ENCODE results near the gene CAMTA1. TPM values are rescaled to one million over a fixed set of nuclear protein-coding genes. Genes with fewer than 3 reads are reported as not detected.
A peak's percentile ranks its signal among the peaks of the same experiment; 100 is the strongest.

Gene CAMTA1
- polyA plus RNA-seq, 1 donor from 2014 or later, result 162 TPM

DNA sequence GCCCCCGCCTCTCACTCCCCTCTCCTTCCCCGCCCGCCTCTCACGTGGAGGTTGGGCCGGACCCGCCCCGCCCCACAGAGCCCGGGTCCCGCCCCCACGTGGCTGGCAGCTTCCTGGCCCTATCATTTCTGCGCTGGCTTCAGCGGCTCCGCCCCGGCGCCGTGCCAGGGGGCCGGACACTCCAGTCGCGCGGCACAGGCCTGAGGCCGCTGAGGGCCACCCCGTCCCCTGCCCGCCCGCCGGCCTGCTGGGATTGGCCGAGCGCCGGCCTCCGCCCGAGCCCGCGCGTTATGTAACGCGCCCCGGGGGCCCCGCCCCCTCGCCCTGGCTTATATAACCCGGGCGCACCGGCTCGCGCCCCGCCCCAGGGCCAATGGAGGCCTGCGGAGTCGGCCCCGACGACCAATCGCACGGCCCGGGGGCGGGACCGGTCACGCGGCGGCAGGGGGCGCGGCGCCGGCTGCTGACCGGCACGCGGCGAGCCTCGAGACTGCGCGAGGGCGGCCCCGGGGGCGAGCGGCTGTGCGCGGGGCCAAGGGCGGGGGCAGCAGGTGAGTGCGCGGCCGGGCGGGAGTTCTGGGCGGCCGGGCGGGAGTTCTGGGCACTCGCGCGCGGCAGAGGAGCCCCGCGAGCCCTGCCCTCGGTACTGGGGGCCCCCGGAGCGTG lies 998.7 kb downstream of the CAMTA1 start, which contains the start of gene PER3:
Gene PER3, plus strand, starts transcription at position 466 of the 666 bp plus-strand sequence. CDS start 587 bp downstream, outside the sequence.
- Histone ChIP-seq H3K79me2 (replicated peaks; ENCODE audit: insufficient read depth, low read length) (no peaks in the 10 kb centered on the region), H3K4me2 (ENCODE audit: low read length) (no peak within 1 kb of the TSS), H3K4me3 (ENCODE audit: low read length) (peak within 1 kb of the TSS; percentile 63), H3F3A (ENCODE audit: insufficient read depth, low read length, poor library complexity, severe bottlenecking) (no peaks in the 10 kb centered on the region), H3K9me3 (ENCODE audit: low read length) (no peaks in the 10 kb centered on the region), H3K9me2 (ENCODE audit: insufficient read depth, low read length) (no peaks in the 10 kb centered on the region), H3K9ac (ENCODE audit: low read length) (peak within 1 kb of the TSS; percentile 36), H3K27me3 (ENCODE audit: insufficient read depth, low read depth, low read length) (no peaks in the 10 kb centered on the region), H3K27ac (ENCODE audit: low read length) (no peak within 1 kb of the TSS), H4K20me1 (ENCODE audit: insufficient read depth) (no peaks in the 10 kb centered on the region), H3K36me3 (ENCODE audit: insufficient read depth, low read length) (no peaks in the 10 kb centered on the region), H2AFZ (ENCODE audit: low read depth, low read length) (no peak within 1 kb of the TSS)
- no peak for TF ChIP-seq EZH2 (IDR thresholded peaks at IDR 0.05; ENCODE audit: borderline replicate concordance, insufficient read depth, low read length, poor library complexity, severe bottlenecking)
- no peak for TF ChIP-seq RAD21 (conservative IDR thresholded peaks at IDR 0.05)
- peak; percentile 78 for TF ChIP-seq MXI1 (conservative IDR thresholded peaks at IDR 0.05; ENCODE audit: poor library complexity, severe bottlenecking)
- TF ChIP-seq, protein P1, sequence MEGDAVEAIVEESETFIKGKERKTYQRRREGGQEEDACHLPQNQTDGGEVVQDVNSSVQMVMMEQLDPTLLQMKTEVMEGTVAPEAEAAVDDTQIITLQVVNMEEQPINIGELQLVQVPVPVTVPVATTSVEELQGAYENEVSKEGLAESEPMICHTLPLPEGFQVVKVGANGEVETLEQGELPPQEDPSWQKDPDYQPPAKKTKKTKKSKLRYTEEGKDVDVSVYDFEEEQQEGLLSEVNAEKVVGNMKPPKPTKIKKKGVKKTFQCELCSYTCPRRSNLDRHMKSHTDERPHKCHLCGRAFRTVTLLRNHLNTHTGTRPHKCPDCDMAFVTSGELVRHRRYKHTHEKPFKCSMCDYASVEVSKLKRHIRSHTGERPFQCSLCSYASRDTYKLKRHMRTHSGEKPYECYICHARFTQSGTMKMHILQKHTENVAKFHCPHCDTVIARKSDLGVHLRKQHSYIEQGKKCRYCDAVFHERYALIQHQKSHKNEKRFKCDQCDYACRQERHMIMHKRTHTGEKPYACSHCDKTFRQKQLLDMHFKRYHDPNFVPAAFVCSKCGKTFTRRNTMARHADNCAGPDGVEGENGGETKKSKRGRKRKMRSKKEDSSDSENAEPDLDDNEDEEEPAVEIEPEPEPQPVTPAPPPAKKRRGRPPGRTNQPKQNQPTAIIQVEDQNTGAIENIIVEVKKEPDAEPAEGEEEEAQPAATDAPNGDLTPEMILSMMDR (IDR thresholded peaks at IDR 0.05; ENCODE audit: poor library complexity, severe bottlenecking), result no peak
- TF ChIP-seq EP300 (conservative IDR thresholded peaks at IDR 0.05; ENCODE audit: poor library complexity, severe bottlenecking), result peak; percentile 33
- TF ChIP-seq, protein P2, sequence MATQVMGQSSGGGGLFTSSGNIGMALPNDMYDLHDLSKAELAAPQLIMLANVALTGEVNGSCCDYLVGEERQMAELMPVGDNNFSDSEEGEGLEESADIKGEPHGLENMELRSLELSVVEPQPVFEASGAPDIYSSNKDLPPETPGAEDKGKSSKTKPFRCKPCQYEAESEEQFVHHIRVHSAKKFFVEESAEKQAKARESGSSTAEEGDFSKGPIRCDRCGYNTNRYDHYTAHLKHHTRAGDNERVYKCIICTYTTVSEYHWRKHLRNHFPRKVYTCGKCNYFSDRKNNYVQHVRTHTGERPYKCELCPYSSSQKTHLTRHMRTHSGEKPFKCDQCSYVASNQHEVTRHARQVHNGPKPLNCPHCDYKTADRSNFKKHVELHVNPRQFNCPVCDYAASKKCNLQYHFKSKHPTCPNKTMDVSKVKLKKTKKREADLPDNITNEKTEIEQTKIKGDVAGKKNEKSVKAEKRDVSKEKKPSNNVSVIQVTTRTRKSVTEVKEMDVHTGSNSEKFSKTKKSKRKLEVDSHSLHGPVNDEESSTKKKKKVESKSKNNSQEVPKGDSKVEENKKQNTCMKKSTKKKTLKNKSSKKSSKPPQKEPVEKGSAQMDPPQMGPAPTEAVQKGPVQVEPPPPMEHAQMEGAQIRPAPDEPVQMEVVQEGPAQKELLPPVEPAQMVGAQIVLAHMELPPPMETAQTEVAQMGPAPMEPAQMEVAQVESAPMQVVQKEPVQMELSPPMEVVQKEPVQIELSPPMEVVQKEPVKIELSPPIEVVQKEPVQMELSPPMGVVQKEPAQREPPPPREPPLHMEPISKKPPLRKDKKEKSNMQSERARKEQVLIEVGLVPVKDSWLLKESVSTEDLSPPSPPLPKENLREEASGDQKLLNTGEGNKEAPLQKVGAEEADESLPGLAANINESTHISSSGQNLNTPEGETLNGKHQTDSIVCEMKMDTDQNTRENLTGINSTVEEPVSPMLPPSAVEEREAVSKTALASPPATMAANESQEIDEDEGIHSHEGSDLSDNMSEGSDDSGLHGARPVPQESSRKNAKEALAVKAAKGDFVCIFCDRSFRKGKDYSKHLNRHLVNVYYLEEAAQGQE (IDR thresholded peaks at IDR 0.05; ENCODE audit: borderline replicate concordance), result no peak
- peak; percentile 6 for TF ChIP-seq POLR2AphosphoS5 (IDR thresholded peaks at IDR 0.05)
- no peak for TF ChIP-seq SMC3 (conservative IDR thresholded peaks at IDR 0.05; ENCODE audit: poor library complexity)
- no peak for TF ChIP-seq TAF1 (IDR thresholded peaks at IDR 0.05; ENCODE audit: low read depth)

DNA sequence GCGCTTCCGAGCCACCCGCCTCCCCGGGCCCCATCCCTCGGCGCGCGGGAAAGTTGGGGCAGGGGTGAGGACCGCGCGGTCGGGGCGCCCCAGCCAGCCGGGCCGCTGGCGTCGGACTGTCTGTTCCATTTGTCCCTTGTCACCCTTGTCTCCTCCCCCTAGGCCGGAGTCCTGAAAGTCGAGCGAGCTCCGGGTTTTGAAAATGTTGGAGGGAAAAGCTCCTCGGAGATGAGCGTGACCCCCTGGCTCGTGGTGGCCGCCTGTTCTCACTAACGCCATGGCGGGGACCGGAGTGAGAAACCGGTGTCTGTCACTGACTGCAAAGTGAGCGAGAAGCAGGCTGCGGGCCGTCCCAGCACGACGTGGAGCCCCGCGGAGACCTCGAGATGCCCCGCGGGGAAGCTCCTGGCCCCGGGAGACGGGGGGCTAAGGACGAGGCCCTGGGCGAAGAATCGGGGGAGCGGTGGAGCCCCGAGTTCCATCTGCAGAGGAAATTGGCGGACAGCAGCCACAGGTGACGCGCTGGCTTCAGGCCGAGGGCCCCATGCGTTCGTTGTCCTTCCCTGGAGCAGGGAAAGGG lies 999.3 kb downstream of the CAMTA1 start:
- no peaks in the 10 kb centered on the region for H3K9me2 ChIP-seq (ENCODE audit: insufficient read depth, low read length)
- no peak overlapping the region for H2AFZ ChIP-seq (ENCODE audit: low read depth, low read length)
- no peak overlapping the region for H3K9ac ChIP-seq (ENCODE audit: low read length)
- no peak overlapping the region for H3K27ac ChIP-seq (ENCODE audit: low read length)
- no peaks in the 10 kb centered on the region for H3K79me2 ChIP-seq (replicated peaks; ENCODE audit: insufficient read depth, low read length)
- peak overlapping the region; percentile 54 for H3K4me3 ChIP-seq (ENCODE audit: low read length)
- no peaks in the 10 kb centered on the region for H3K36me3 ChIP-seq (ENCODE audit: insufficient read depth, low read length)
- TF ChIP-seq EZH2 (IDR thresholded peaks at IDR 0.05; ENCODE audit: borderline replicate concordance, insufficient read depth, low read length, poor library complexity, severe bottlenecking), result no peak
- TF ChIP-seq, protein P1 (IDR thresholded peaks at IDR 0.05; ENCODE audit: poor library complexity, severe bottlenecking), result no peak
- TF ChIP-seq TAF1 (IDR thresholded peaks at IDR 0.05; ENCODE audit: low read depth), result no peak
- TF ChIP-seq, protein P2 (IDR thresholded peaks at IDR 0.05; ENCODE audit: borderline replicate concordance), result no peak
- TF ChIP-seq EP300 (conservative IDR thresholded peaks at IDR 0.05; ENCODE audit: poor library complexity, severe bottlenecking), result no peak
- no peak for TF ChIP-seq SMC3 (conservative IDR thresholded peaks at IDR 0.05; ENCODE audit: poor library complexity)
- no peak for TF ChIP-seq MXI1 (conservative IDR thresholded peaks at IDR 0.05; ENCODE audit: poor library complexity, severe bottlenecking)
- TF ChIP-seq POLR2AphosphoS5 (IDR thresholded peaks at IDR 0.05), result no peak
- TF ChIP-seq RAD21 (conservative IDR thresholded peaks at IDR 0.05), result no peak
- no peaks in the 10 kb centered on the region for H3K9me3 ChIP-seq (ENCODE audit: low read length)
- no peak overlapping the region for H3K4me2 ChIP-seq (ENCODE audit: low read length)
- no peaks in the 10 kb centered on the region for H3K27me3 ChIP-seq (ENCODE audit: insufficient read depth, low read depth, low read length)
- H3F3A ChIP-seq (ENCODE audit: insufficient read depth, low read length, poor library complexity, severe bottlenecking), result no peaks in the 10 kb centered on the region
- no peaks in the 10 kb centered on the region for H4K20me1 ChIP-seq (ENCODE audit: insufficient read depth)

Data from neural cell (in vitro differentiated cells).